Activated CD8-positive, alpha-beta memory T cell treated with anti-CD3 and anti-CD28 coated beads for 1 hour (primary cell): ENCODE data around the gene ZBED4.

Source experiments
- DNase-seq, 2 donors: peaks; one replicate each; pipeline ENCODE4 v3.0.0-alpha.2; 2020; ENCODE audit warnings: low read depth in 1 of 2; ENCODE audit errors: extremely low read depth in 1 of 2

The ZBED4 gene

DNA sequence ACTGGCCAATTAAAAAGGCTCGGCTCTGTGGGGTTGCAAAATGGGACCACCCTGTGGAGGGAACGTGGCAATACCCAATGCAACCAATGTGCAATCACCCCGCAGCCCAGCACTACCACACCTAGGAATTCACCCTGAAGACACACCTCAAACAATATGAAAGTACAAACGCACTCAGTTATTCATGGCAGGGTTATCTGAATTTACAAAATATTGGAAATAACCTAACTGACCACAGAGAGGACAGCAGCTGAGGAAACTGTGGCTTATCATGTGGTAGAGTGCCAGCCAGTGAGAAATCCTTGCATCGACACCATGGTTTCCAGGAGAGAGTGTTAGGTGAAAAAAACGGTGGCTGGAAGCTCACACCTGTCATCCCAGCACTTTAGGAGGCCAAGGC, 45.9 kb downstream of the ZBED4 start:
- no peak for DNase-seq

DNA sequence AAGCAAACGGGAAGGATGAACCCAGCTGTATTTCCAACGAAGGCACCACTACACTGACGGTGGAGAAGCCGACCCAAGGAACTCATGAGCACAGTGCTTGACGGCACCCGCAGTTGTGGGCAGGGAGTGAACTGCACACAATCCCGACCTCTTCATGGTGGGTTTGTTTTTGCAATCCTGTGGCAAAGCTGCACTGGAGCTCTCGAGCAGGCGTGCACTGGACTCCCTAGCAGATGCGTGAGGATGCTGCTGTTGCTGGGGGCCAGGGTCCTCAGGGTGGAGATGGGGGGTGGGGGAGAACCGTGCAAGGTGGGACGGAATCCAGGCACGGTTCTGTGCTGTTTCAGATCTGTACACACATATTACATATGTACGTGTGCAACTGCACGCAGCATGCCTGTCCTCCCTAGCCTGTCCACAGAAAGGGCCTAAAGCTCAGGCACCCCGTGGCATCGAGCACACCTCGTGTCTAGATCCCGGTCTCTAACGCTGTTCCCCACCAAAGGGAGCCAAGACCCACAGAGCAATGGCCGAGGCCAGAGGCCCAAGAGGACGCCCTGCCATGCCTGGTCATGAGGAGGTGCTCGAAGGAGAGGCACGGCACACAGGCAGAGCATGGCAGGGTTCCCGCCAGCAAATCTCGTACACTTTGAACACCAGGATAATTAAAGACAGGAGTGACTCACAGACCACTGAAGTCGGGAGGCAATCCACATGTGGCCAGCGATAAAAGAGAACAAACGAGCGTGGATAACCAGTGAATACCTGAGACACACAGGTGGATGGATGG, 47.0 kb downstream of the ZBED4 start:
- no peak for DNase-seq

DNA sequence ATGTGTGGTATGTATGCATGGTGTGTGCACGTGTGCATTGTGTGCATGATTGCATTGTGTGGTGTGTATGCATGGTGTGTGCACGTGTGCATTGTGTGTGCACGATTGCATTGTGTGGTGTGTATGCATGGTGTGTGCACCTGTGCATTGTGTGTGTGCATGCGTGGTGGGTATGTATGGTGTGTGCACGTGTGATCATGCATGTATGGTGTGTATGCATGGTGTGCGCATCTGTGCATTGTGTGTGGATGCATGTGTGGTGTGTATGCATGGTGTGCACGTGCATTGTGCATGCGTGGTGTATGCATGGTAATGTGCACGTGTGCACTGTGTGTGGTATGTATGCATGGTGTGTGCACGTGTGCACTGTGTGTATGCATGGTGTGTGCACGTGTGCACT, 47.8 kb downstream of the ZBED4 start:
- DNase-seq, result no peak

DNA sequence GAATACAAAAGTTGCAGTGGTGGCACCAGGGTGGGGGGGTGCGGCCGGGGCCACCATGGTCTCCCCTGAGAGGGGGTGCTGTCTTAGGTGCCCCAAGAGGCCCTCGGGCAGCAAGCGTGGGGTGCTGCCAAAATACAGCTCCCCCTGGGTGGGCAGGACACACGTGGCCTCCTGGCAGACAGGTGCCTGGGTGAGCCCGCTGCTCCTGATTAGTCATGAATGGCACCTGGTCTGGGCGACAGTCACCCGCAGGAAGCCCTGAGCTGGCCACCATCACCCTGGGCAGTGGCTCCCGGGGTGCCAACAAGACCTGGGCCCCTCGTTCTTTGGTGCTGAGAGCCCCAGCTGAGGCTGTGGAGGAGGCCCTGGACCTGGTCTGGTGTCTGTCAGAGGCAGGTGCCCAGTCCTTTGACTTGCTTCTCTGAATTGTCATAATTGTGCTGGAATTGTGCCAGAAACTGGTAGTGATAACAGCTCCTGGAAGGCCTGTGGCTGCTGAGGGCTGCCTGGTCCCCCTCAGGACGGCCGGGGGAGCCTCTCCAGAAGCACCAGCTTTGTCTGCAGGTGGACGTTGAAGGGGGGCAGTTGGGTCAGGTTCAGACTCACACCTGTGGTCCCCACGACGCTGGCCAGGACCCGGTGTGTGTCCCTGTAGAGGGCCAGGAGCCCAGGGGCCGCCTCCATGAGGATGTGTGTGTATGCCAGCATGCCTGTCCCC, 49.8 kb downstream of the ZBED4 start:
- DNase-seq, result no peak

DNA sequence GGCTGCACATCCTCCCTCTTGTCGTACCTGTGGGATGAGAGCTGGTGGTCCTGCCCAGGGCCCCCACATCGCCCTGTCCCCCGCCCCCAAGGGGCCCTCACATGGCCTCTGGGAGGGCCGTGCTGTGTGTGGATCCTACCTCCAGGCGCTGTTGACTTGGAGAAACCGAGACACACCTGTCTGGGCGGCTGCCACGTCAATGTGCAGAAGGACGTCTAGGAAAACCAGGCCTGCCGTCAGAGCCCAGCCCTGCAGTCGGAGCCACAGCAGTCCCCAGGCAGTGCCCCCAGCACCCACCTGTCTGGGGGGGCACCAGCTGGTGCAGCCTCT, 50.4 kb downstream of the ZBED4 start:
- DNase-seq, result no peak

DNA sequence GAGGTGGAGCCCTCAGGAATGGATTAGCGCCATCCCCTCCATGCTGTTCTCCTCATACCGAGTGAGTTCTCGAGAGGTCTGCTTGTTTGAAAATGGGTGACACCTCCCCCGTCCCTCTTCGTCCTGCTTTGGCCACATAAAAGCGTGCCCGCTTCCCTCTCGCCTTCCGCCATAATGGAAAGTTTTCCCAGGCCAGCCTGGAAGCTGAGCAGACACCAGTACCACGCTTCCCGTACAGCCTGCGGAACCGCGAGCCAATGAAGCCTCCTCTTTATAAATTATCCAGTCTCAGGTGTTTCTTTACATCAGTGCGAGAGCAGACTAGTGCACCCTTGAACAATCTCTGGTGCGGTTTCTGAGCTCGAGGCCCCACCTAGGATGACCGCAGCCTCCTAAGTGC, 51.8 kb downstream of the ZBED4 start:
- no peak for DNase-seq

DNA sequence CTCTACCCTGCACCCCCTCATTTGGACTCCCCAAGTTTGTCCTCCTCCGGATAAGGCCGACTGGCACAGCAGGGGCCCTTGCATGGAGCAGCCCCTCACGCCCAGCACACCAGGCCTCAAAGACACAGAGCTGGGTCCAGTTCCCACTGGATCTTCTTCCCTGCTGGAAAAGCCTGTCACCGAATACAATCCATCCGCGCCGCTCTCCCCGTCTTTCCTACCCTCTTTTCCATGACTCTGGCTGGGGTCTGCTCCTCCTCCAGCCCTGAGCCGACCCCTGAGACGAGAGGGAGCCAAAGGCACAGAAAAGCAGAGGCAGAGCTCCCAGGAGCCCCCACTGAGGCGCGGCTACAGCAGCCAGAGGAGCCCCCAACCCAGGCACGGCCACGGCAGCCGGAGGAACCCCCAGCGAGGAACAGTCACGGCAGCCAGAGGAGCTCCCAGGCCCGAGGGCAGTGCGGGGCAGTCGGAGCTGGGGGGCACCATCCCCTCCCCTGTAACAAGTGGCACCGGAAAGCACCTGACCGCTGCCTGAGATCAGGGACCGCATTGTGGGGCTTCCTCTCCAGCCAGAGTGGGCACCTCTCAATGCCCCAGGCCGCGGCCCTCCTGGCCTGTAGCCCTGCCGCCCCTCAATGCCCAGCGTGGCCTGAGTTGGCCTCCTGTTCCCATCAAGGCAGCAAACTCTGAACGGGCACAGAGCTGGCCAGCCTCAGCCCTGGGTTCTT, 52.6 kb downstream of the ZBED4 start:
- DNase-seq, result no peak

DNA sequence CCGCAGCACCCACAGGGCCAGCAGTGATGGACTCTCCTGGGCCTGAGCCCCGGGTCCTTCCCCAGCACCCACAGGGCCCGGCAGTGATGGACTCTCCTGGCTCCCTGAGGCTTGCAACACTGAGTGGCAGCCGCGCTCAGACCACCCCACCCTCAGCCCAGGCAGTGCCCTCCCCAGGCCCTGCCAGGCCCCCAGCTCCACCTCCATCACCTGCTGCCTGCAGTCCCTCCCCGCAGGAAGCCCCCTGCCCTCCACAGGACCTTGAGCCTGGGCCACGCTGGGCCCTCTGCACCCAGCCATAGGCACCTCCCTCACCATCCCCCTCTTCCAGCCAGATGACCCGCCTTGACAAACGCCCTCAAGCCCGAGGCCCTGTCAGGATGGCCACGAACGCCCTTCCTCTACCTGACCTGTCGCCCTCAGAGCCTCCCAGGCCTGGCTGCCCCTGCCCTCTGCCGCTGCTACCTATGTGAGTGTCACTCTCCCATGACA, 53.2 kb downstream of the ZBED4 start:
- no peak for DNase-seq

DNA sequence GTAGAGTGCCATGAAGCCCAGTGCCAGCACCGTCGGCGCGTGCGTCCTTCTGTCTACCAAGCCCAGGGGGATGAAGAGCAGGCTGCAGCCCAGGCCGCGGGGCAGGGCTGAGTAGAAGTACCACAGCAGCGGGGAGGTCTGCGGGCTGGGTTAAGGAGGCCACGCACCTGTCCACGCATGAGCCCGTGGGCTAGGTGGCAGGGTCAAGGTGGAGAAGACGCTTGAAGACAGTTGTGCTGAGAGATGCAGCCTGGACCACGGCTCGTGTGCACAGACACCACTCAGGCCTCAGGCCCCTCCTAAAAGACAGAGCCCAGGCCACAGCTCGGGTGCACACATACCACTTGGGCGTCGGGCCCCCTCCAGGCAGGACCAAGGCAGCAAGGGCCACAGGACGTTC, 54.2 kb downstream of the ZBED4 start:
- DNase-seq, result no peak

DNA sequence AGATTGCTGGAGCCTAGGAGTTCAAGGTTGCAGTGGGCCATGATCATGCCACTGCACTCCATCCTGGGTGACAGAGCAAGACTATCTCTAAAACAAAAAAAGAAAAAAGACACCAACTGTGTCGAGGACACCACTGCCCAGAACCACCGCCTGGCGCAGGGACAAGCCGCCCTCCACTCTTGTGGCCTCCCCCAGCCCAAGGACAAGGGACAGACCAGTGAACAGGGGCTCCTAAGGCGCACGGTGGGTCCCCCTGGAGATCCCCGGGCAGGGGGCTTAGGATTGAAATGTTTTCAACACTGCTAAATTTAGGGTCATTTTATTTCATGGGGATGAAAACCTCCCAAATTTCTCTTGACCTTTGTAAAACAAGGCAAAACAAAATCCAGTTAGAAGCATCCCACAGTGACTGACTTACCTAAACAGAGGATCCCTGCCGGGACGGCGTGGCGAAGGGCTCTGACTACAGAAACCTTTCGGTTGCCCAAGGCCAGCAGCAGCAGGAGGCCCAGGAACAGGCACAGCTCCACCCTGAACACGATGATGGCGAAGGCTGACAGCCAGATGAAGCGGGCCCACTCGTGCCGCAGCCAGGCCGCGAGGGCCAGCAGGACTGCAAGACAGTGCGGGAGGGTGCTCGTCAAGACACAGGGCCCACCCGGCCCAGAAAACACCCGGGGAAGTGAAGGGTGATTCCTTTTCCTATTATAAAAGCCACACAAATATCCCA, 56.0 kb downstream of the ZBED4 start:
- DNase-seq, result no peak

DNA sequence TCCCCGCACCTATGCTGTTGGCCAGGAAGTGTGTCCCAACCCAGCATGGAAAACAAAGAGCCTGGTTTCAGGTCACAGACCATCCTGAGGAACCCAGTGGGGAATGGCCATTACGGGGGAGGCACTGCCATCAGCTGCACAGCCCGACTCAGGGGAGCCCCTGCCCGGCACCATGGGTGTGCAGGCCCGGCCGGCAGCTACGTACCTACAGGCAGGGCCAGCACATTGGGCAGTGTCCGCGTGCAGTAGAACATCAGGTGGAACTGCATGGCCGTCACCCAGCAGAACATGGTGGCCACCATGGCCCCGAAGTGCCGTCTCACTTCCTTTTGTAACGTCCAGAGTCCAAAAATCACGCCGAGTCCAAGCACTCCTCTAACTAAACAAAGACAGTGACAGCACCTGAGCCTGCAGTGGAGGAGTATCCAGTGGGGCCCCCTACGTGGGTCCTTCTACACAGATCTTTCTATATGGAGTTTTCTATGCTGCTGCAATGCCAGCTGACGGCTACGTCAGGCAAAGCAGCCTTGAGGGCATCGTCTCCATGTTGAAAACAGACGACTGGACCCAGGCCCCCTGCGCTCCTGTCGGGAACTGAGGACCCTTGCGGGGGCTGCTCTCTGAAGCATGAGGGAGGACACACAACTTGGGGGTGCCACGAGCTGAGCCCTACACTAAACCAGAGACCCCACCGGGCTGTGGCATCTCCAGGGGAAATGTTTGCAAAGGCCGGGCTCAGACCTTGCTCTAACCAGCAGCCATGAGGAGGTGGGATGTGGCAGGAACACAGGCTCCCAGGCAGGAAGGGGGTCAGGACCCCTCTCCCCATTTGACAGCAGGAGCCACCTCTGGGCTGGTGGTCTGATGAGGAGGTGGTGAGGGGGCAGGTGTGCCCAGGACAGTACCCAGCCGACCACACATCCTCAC, 56.8 kb downstream of the ZBED4 start:
- no peak for DNase-seq

DNA sequence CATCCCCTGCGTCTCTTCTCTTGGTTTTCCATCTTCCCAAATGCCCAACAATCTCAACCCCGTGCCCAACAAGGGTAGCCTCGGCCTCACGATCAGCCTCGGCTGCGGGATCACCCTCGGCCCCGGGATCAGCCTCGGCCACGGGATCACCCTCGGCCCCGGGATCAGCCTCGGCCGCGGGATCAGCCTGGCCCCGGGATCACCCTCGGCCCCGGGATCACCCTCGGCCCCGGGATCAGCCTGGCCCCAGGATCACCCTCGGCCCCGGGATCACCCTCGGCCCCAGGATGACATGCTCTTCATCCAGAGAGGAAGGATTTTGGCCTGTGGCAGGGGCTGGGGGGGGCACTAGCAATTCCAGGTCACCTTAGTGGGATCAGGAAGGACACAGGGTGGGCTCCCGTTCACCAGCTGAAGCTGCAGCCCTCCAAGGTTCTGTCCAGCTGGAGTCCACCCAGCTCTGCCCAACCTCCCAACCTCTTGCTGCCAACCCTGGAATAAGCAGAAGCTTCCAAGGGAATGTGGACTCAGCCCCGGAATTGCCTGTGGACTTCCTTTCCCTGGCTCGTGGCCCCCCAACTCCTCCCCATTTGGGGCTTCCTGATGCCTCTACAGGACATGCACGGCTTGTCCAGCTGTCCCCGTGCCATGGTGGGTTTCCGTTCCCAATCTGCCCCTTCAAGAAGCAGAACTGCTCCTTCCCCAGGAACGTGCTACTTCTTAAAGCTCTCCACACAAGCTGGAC, 58.4 kb downstream of the ZBED4 start:
- no peak for DNase-seq

DNA sequence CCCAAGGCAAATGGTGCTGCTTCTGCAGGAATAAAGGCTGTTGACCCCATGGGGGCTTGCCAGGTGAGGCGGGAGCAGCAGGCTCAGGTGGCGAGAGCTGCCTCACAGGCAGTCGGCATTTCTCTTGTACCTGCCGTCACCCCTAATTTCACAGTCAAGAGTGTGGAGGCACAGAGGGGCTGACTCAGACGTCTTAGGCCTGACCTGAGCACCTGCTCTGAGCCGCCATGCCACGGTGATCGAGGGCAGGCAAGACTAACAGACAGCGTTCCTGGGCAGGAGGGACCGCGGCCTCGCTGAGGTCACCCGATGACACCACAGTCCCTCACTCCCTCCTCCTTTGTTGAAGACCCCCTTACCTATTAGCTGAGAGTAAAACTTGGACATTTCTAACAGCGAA, 59.4 kb downstream of the ZBED4 start:
- DNase-seq, result no peak

DNA sequence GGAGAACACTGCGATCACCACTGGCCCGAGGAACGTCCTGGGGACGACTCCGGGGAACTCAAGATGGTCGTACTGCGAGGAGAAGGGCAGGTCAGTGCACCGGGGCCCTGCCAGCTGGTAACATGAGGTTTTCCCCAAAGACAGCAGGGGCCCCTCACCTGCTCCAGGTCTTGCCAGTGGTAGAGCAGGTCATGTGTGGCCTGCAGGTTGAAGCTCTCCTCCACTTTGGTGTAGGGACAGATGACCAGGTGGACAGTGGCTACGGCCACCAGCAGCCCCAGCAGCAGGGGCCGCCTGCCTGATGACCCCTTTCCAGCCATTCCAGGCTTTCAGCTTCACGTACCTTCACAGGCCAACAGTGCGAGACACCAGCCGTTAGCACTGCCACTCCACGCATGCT, 59.8 kb downstream of the ZBED4 start:
- DNase-seq, result no peak

DNA sequence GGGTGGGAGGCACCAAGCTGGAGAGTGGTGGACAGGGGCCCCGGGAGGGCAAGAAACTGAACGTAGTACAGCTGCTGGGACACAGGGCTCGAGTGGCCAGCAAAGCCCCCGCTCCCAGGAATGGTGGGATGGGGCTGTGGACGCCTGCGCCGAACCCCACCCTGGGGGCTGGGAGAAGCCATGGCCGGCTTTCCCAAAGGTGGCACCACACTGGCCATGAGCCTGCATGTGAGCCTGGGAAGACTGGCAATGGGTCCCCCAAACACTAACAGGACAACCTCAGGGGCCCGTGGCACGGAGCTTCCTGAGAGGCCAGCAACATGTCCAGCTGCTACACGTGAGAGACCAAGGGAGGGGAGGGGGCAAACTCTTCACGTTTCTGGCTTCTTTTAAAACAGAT, 60.6 kb downstream of the ZBED4 start:
- no peak for DNase-seq

DNA sequence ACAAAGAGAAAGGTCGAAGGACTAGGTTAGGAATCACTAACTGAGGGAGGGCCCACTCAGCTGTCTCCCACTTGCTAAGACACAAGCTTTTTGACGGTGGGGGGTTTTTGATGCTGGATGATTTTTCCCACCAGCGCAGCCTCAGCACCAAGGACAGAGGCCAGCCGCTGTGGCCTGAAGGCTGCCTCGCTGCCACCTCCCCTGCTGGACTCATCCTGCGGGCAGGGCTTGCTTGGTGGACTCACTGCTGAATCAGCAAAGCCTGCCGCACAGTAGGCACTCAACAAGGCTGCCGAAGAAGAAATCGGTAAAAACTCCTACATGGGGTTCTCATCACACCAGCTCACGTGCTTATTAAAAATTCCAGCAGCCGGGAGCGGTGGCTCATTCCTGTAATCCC, 62.0 kb downstream of the ZBED4 start:
- DNase-seq, result no peak

DNA sequence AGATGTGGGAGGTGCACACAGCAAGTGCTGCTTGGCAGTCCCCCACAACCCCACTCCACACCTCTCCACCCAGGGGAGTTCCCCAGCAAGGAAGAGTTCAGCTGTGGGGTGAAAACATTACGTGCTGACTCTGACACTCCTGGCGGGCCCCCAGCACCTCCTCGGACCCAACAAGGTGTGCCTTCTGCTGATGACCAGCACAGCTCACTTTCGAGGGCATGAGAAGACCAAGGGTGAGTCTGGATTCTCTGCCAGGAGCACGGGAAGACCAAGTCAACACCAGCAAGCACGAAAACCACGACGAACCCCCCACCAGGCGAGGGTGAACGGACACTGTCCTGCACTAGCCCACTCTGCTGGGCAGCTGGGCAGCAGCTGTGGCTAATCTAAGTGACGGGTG, 63.2 kb downstream of the ZBED4 start:
- no peak for DNase-seq

DNA sequence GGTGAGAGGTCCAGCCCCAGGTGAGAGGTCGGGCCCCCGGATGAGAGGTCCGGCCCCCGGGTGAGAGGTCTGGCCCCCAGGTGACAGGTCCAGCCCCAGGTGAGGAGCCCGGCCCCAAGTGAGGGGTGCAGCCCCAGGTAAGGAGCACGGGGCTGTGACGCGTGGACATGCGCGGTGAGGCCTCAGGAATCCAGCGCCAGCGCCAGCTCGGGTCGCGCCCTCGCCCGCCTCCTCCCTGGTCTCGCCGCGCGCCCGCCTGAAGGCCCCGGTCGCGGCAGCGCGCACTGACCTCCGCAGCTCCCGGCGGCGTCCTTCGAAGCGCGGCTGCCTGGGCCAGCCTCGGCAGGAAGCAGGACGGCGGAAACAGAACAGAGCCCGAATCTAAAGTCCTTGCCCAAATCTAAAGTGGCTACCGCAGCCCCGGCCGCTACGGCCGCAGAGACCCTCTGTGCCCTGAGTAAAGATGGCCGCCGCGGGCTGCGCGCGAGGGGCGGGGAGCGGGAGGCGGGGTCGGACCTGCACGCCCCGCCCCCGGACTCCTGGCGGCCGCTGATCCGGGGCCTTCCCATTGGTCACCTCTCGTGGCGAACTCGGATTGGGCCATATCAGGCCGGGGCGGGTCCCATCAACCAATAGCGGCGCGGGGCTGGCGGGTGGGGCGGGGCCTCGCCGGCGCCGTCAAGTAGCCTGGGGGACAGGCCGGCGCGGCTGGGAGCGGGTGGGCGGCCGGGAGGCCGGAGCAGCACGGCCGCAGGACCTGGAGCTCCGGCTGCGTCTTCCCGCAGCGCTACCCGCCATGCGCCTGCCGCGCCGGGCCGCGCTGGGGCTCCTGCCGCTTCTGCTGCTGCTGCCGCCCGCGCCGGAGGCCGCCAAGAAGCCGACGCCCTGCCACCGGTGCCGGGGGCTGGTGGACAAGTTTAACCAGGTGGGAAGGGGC, 64.6 kb downstream of the ZBED4 start, which contains the start of the genes ALG12 and CRELD2:
Gene ALG12, minus strand, starts transcription at position 465 of the 937 bp plus-strand sequence. CDS start 4,673 bp downstream, outside the sequence.
Gene CRELD2, plus strand, starts transcription at position 661 of the 937 bp plus-strand sequence. Its CDS starts 136 bp downstream, at position 797.
- DNase-seq, result peak; percentile 91 to 96
